ENCODE data around the gene CHI3L2.

CHI3L2 gene

GRCh38 chr1:111193712-111194480 is 33.6 kb upstream of the CHI3L2 start:
- Histone ChIP-seq H4K20me1 (ENCODE audit: insufficient read depth, low read length) (no peaks in the 10 kb centered on the region), H3K79me2 (ENCODE audit: insufficient read depth, low read length) (no peaks in the 10 kb centered on the region), H3K9me3 (ENCODE audit: low read length) (no peaks in the 10 kb centered on the region), H3K27me3 (ENCODE audit: insufficient read depth, low read length) (no peaks in the 10 kb centered on the region), H3K4me2 (ENCODE audit: low read length) (no peak overlapping the region), H3F3A (ENCODE audit: insufficient read depth, low read length) (no peaks in the 10 kb centered on the region), H3K4me3 (ENCODE audit: low read depth, low read length, poor library complexity, severe bottlenecking) (no peak overlapping the region), H2AFZ (ENCODE audit: low read length) (no peak overlapping the region), H3K36me3 (ENCODE audit: insufficient read depth, low read length) (peaks cover 97% of the 10 kb centered on the region), H3K27ac (ENCODE audit: low read depth, low read length, poor library complexity, severe bottlenecking) (peak overlapping the region; percentile 17), H3K4me1 (ENCODE audit: insufficient read depth, low read length, severe bottlenecking) (peaks cover 22% of the 10 kb centered on the region), H3K9me2 (ENCODE audit: low read depth, low read length) (no peaks in the 10 kb centered on the region), H3K9ac (ENCODE audit: low read length) (no peak overlapping the region)
- TF ChIP-seq CTCF (IDR thresholded peaks at IDR 0.05; ENCODE audit: low read length) (no peak), EZH2 (IDR thresholded peaks at IDR 0.05; ENCODE audit: borderline replicate concordance, low read length) (no peak)

- H3K9ac ChIP-seq (ENCODE audit: low read length), result no peak overlapping the region
These were observed 32.4 kb upstream of the CHI3L2 start for GRCh38 chr1:111195002-111195684.

GRCh38 chr1:111196213-111196612 is 31.3 kb upstream of the CHI3L2 start:
- H2AFZ ChIP-seq (ENCODE audit: low read length), result no peak overlapping the region
- H3K27me3 ChIP-seq (ENCODE audit: insufficient read depth, low read length), result no peaks in the 10 kb centered on the region
- H3K4me1 ChIP-seq (ENCODE audit: insufficient read depth, low read length, severe bottlenecking), result peaks cover 45% of the 10 kb centered on the region
- H3K4me2 ChIP-seq (ENCODE audit: low read length), result no peak overlapping the region
- H3K9me3 ChIP-seq (ENCODE audit: low read length), result no peaks in the 10 kb centered on the region
- TF ChIP-seq CTCF (IDR thresholded peaks at IDR 0.05; ENCODE audit: low read length), result no peak
- TF ChIP-seq EZH2 (IDR thresholded peaks at IDR 0.05; ENCODE audit: borderline replicate concordance, low read length), result no peak
- H4K20me1 ChIP-seq (ENCODE audit: insufficient read depth, low read length), result no peaks in the 10 kb centered on the region
- no peak overlapping the region for H3K9ac ChIP-seq (ENCODE audit: low read length)
- no peak overlapping the region for H3K27ac ChIP-seq (ENCODE audit: low read depth, low read length, poor library complexity, severe bottlenecking)
- H3K79me2 ChIP-seq (ENCODE audit: insufficient read depth, low read length), result no peaks in the 10 kb centered on the region
- H3K9me2 ChIP-seq (ENCODE audit: low read depth, low read length), result no peaks in the 10 kb centered on the region
- no peaks in the 10 kb centered on the region for H3F3A ChIP-seq (ENCODE audit: insufficient read depth, low read length)
- peaks cover 100% of the 10 kb centered on the region for H3K36me3 ChIP-seq (ENCODE audit: insufficient read depth, low read length)
- H3K4me3 ChIP-seq (ENCODE audit: low read depth, low read length, poor library complexity, severe bottlenecking), result no peak overlapping the region

More at GRCh38 chr1:111195002-111195684, 32.4 kb upstream of the CHI3L2 start:
- no peak for TF ChIP-seq CTCF (IDR thresholded peaks at IDR 0.05; ENCODE audit: low read length)
- TF ChIP-seq EZH2 (IDR thresholded peaks at IDR 0.05; ENCODE audit: borderline replicate concordance, low read length), result no peak
- Histone ChIP-seq H3K4me3 (ENCODE audit: low read depth, low read length, poor library complexity, severe bottlenecking) (no peak overlapping the region), H4K20me1 (ENCODE audit: insufficient read depth, low read length) (no peaks in the 10 kb centered on the region), H3F3A (ENCODE audit: insufficient read depth, low read length) (no peaks in the 10 kb centered on the region), H3K79me2 (ENCODE audit: insufficient read depth, low read length) (no peaks in the 10 kb centered on the region), H2AFZ (ENCODE audit: low read length) (no peak overlapping the region), H3K9me3 (ENCODE audit: low read length) (no peaks in the 10 kb centered on the region), H3K27ac (ENCODE audit: low read depth, low read length, poor library complexity, severe bottlenecking) (no peak overlapping the region), H3K27me3 (ENCODE audit: insufficient read depth, low read length) (no peaks in the 10 kb centered on the region), H3K4me2 (ENCODE audit: low read length) (no peak overlapping the region), H3K4me1 (ENCODE audit: insufficient read depth, low read length, severe bottlenecking) (peaks cover 34% of the 10 kb centered on the region), H3K9me2 (ENCODE audit: low read depth, low read length) (no peaks in the 10 kb centered on the region), H3K36me3 (ENCODE audit: insufficient read depth, low read length) (peaks cover 100% of the 10 kb centered on the region)
